GM19025 (cell line): ENCODE data around the gene DLAT.
"Not testable (repeated sequence)": the region's sequence is repeated elsewhere in the genome, so short reads cannot be mapped to it uniquely, and the experiment has no call there.

ENCODE experiments used
- ATAC-seq: cut with Tn5 transposase; IDR thresholded peaks from one replicate; pipeline ENCODE4 v1.9.1; 2021; ENCODE audit warnings: mild to moderate bottlenecking, low read depth, moderate library complexity; ENCODE audit not compliant: unreplicated experiment

DLAT gene

GRCh38 chr11:112046647-112047046 lies 21.4 kb downstream of the DLAT start:
- not testable (repeated sequence) for ATAC-seq

DNA sequence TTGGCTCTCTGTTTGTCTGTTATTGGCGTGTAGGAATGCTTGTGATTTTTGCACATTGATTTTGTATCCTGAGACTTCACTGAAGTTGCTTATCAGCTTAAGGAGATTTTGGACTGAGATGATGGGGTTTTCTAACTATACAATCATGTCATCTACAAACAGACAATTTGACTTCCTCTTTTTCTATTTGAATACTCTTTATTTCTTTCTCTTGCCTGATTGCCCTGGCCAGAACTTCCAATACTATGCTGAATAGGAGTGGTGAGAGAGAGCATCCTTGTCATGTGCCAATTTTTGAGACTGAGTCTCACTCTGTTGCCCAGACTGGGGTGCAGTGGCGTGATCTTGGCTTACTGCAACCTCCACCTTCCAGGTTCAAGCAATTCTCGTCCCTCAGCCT lies 23.0 kb downstream of the DLAT start:
- ATAC-seq, result not testable (repeated sequence)

- no peak for ATAC-seq
These were observed 24.6 kb downstream of the DLAT start for GRCh38 chr11:112049777-112050176.

DNA sequence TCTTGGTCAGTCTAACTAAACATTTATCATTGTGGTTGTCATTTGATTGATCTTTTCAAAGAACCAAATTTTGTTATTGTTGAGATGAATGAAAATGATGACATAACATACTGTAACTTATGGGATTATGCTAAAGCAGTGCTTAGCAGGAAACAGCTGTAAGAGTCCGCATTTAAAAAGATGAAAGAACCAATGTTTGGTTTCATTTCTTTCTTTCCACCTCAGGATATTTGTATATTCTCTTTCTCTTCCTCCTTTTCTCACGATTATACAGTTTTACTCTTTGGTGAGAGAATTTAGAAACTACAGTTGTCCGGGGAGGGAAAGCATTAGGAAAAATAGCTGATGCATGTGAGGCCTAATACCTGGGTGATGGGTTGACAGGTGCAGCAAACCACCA lies 25.5 kb downstream of the DLAT start:
- ATAC-seq, result peak; percentile 78

DNA sequence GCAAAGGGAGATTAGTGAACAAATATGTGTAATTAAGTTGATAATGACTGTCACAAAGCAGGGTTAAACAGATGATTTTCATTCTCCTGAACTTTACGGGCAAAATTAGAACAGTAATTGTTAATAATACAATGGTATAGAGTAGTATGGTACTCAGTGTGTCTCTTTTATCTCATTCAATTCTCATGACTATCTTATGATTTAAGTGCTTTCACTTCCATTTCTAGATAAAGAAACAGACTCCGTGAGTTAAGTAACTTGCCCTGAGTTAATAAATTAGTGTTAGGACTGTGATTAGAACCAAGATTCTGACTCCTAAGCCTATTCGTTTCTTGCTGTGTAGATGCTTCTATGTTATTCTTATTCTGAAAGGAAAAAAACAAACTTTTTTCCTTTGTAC lies 26.6 kb downstream of the DLAT start:
- no peak for ATAC-seq

DNA sequence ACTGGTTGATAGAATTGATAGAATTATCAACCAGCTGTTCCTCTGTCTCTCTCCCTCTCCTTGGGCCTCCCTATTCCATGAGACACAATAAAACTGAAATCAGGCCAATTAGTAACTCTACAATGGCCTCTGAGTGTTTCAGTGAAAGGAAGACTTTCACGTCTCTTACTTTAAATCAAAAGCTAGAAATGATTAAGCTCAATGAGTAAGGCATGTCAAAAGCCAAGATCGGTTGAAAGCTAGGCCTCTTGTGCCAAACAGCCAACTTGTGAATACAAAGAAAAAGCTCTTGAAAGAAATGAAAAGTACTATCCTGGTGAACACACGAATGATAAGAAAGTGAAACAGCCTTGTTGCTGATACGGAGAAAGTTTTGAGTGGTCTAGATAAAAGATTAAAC lies 32.0 kb downstream of the DLAT start:
- ATAC-seq, result no peak

DNA sequence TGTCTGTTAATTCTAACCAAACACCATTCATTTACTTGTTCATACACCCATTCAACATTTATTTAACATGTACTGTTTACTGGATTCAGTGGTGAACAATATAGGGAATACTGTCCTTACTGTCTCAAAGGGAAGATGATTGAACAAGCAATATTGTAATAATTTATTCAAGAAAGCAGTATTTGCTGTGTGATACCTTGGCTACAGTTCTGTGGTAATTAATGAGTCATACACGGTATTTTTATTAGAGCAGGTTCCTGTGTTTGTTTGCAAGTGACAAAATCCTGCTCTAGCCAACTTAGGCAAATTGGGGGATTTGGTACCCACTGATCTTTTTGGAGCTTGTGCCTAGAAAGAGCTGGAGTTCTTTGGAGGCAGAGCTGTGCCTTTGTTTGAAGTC lies 32.9 kb downstream of the DLAT start:
- no peak for ATAC-seq

- no peak for ATAC-seq
These were observed 37.7 kb downstream of the DLAT start for GRCh38 chr11:112062923-112063322.

DNA sequence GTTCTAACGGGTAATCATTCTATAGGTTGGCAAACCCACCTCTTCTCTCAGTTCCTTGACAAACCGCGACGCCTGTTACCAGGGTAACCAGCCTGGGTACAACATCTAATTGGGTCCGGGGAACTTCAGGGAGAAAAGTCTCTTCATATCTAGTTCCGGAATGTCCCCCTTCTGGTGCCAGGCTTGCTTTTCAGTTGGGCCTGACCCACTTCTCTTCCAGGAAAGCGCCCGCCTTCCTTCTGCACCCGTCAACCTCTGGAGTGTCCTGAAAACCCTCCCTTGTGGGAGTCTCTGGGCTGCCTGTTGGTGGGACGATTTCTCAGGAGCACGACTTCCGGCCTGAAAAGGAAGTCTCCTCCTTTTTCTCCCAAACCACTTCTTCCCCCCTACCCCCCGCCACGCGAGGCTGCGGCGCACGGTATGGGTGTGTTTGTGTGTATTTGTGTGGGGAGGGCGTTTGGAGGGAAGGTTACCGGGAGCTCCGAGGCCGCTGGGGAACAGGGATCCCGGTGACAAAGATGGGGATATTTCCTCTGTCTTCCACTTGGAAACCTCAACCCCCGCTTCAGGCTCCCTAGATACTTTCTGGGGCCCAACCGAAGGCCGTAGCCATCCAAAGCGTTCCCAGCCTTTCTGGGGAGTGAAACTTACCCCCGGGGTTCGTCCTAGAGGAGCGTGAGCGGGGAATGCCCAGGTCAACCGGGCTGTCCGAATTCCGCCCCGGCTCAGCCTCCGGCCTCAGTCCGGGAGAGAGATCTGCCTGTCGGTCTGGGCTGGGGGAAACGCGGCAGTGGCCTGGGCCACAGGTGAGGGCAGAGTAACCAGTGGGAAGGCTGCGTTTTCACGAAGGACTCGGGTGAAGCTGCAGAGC lies 49.0 kb downstream of the DLAT start, which contains the start of the genes NKAPD1 and PIH1D2:
TSS of gene NKAPD1 (plus strand) at position 359 of the 871 bp plus-strand sequence. CDS start 1,276 bp downstream, outside the sequence.
TSS of gene PIH1D2 (minus strand) at position 77 of the 871 bp plus-strand sequence. CDS start 843 bp downstream, outside the sequence.
- peak; percentile 79 for ATAC-seq

- no peak for ATAC-seq
These were observed 57.5 kb downstream of the DLAT start for GRCh38 chr11:112082729-112083128.

GRCh38 chr11:112085822-112086421 lies 60.7 kb downstream of the DLAT start:
- peak; percentile 17 for ATAC-seq

- ATAC-seq, result peak; percentile 85
These were observed 61.4 kb downstream of the DLAT start, which contains the start of the genes SDHD and TIMM8B for GRCh38 chr11:112086422-112087191. Gene SDHD (plus strand): TSS chr11:112086873. CDS start chr11:112086908, 35 bp downstream. Gene TIMM8B (minus strand): TSS chr11:112086756. CDS start chr11:112086723, 33 bp downstream.

- ATAC-seq, result no peak
These were observed 62.0 kb downstream of the DLAT start for GRCh38 chr11:112087212-112087611.

DNA sequence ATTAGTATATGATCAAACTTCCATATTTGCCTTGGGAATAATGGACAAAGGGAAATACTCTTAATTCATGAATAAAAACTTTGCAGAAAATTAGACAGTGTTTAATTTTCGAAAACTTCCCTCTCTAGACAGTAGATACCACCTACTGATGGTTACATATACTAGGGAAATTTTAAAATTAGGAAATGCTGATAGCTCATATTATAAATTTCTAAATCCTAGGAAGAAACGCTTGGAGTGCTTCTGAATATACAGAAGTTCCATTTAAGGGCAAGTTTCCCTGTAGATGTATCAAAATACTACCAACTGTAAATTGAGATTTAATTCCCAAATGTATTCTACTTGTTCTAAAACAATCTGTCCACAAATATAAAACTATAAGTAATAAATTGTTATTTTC lies 70.1 kb downstream of the DLAT start:
- not testable (repeated sequence) for ATAC-seq

DNA sequence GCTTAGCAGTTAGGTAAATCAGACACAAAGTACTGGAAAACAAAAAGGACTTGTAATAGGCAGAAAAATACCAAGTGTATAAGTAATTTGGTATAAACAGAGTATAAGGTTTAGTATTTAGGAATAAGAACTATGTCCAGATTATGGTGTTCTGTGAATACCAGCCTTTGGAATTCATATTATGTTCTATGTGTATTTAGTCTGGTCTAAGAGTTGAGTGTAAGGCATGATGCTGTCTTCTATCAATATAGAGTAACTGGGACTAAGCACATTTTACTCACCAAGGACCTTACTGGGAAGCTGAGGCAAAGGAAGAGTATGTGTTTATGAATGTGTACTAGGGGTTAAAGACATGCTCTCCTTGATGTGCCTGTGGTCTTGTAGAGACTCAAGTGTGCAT lies 71.0 kb downstream of the DLAT start:
- ATAC-seq, result no peak

- ATAC-seq, result no peak
These were observed 72.7 kb downstream of the DLAT start for GRCh38 chr11:112097734-112098528.

GRCh38 chr11:112100462-112100861 lies 75.3 kb downstream of the DLAT start:
- ATAC-seq, result no peak

- ATAC-seq, result no peak
These were observed 78.2 kb downstream of the DLAT start for GRCh38 chr11:112103446-112103845.

GRCh38 chr11:112106070-112106469 lies 80.9 kb downstream of the DLAT start:
- ATAC-seq, result no peak
